GM18526 (cell line): Measurements from ENCODE around the gene CEP152.

Experiments used
- POLR2A ChIP-seq: IDR thresholded peaks from 3 replicates; pipeline ENCODE4 v1.6.1; 2011; ENCODE audit not compliant: insufficient read length; ENCODE audit errors: extremely low read depth

The CEP152 gene

DNA sequence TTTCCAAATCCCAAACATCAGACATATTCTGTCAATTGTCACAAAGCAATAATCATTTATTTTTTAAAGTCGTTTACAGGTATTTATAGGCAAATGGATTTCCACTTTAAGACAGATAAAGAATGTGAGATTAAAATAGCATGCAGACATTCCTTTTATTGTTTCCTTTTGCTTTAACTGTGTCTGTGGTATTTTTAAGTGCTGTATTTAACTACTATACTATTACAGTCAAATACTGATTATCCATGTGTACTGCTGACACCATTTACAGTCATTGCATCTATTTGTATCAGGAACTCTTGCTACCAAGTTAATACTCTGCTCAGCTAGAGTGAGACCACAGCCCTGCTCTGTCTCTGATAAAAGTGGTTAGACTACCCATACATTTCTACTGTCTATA, 12.8 kb upstream of the CEP152 start:
- TF ChIP-seq POLR2A: no peak

DNA sequence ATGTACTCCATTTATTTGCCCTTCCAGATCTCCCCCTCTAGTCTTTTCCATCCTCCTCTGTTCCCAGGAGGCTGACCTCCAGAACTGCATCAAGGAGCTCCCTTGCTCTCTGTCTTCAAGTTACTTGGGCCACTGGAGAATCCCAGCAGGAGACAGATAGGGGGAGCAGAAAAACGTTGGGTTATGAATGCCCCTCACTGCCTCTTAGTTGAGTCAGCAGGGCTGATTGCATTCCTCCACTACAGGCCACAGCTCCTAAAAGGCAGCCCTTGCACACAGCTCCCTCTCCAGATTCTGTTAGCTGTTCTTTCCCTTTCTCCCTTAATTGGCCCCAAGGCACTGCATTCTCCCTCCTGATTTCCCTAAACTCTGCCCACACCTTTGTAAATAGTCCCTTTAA, 12.4 kb upstream of the CEP152 start:
- no peak for TF ChIP-seq POLR2A

DNA sequence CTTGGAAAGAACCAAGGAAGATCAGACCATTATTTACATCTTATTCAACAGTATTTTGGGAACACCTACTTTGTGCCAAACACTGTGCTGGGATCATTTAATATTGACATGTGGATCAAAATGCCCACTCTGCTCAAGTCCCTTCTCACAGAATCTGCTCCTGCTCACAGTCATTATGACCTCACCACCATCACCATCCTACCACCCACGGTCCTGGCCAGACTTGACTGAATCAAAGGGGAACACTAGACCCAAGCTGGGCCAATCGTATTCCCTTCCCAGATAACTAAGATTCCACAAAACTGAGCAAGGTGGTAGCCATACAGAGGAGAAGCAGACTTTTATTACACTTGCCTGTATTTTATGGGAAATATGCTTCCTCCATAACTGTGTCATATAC, 3.4 kb upstream of the CEP152 start:
- no peak for TF ChIP-seq POLR2A

DNA sequence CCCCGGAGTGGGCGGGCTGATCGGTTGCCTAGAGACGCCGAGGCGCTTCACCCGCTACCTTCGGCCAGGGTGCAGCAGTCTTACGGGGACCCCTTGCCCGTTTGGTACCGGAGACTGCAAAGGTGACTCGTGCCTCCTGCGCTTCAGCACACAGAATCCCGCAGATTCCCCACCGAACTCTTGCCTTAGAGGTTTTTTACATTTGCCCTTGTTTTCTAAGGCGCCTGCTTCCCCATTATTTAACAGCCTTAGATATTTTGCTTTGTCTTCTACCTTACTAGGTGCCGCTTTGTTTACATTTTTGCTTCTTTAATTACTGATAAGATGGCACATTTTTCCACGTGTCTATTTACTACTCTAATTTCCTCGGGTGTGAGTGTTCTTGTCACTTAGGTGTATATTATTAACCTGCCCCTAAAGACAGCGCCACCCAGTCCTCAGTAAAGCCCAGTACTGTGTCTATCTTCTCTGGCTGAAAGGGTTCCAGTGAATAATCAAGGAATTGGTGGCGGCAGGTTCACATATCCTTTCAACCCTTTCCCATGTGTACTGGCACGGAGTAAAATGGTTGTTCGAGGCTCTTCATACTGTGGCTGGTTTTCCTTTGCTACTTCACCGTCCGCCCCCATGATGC, 573 bp upstream of the CEP152 start:
- TF ChIP-seq POLR2A: no peak

DNA sequence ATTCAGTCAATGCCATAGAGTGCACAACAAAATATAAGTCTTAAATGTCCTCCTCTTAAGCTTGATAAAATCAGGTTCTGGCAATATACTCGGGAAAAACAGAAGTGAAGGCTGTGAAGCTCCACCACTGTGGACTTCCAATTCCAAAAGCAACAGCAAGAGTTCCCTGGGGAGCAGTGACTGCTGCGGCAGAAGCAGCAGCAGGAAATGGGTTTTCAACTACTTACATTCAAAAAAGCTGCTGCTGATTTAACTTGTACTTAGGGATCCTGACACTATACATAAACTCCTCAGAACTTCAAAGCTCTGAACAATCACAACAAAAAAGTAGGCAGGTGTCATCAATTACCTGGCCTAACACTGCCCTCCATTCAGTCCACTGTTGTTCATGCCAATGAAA, 4.7 kb downstream of the CEP152 start:
- TF ChIP-seq POLR2A: no peak

DNA sequence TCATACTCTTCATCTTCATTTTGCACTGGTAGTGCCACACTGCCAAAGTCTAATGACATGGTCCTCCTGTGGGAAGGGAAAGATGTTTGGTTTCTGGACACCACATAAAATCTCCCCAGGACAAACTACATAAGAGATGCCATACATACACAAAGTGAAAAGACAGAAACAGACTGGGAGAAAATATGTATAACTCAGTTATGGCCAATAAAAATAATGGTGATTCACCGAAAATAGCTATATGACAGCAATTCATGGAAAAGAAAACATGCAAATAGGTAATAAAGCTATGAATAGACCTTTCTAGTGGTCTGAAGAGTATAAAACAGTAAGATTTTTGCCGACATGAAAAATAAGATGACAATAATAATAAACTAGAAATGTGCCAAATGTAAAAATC, 5.3 kb downstream of the CEP152 start:
- no peak for TF ChIP-seq POLR2A

DNA sequence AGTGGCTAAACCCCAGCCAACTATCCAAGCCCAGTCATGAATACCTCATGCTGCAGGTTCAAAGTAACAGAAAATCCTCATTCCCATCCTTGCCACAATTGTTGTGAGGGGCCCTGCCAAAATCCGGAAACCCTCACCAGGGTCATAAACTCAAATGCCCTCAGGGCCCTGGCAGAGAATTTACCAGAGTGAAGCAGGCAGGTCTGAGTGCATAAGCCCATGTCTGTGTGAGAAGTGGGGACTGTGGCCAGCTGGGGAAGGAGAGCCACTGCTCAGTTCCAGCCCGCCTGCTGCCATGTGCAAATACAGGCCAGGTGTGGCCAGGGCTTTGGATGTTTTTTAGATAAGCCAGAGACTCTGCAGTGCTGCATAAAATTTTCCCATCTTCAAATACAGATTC, 7.0 kb downstream of the CEP152 start:
- no peak for TF ChIP-seq POLR2A

DNA sequence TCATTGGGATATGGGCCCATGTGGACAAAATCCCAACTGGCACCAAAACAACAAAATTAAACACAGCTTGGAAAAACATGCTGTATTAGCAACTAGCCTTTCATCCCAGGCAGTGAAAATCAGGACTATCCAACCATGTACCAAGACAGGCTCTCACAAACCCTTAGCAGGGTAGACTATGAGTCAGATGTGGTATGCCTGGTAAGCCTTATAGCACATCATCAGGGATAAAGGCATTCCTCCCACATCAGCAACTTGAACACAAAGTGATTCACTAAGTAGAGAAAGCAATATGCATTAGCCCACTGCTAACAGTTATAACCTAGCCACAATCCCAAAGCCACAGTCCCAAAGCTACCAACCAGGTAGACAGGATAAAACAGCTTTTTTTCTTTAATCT, 8.0 kb downstream of the CEP152 start:
- no peak for TF ChIP-seq POLR2A

DNA sequence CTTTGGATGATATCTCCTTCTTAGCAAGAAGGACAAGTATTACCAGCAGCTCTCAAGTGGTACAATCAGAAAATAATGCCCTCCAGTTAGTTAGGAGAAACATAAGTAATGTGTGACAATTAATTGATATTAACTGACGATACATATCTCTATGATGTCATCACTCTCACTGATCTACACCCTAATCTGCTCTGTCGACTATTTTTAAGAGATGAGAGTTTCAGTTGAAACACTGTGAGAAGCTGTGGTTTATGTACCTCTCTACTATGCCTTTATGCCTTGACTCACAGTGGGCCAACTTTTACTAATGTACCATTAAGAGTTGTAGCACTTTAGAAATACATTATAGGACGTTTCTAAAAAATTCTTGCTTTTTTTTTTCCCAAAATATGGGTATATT, 8.6 kb downstream of the CEP152 start:
- TF ChIP-seq POLR2A: no peak

DNA sequence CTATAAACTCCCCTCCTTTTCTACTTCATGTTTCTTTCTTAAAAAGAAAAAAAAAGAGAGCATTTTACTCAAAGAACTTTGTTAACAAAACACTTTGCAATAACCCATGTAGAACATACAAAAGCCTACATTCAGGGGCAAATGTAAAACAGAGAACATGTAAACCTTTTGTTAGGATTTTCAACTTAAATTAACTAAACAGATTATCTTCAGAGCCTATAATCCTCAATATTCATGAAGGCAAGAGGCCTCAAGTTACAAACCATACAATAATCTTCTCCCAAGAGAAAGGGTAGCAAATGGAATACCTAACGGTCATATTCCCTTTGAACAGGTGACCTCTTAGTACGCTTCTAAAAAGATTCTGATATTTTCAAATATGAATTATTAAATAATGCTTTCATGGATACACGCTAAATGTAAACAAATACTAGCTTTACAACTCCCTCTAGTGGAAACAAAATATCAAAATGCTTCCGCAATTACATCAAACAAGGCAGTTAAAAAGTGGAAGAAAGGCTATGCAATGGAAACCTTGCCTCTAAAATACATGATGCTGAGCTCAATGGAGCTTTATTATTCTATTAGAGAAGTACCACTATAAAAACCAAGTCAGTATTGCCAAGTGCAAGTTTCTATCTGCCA, 9.9 kb downstream of the CEP152 start:
- TF ChIP-seq POLR2A: no peak

DNA sequence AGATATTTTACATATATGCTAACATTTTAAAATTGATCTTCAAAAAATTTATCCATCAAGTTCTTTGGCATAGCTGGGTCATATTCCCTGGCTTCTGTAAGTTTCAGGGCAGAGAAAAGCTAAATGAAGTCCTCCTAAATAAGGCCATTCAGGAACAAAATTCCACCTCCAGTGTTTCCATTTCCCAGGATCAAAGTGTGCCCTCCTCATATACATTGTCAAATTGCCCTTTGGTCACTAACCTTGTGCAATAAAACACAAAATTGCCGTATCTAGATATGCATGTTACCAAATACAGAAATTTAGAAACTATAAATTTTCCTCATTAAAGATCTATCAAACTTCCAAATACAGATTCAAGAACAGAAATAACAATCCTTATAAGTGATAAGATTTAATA, 10.6 kb downstream of the CEP152 start:
- no peak for TF ChIP-seq POLR2A

DNA sequence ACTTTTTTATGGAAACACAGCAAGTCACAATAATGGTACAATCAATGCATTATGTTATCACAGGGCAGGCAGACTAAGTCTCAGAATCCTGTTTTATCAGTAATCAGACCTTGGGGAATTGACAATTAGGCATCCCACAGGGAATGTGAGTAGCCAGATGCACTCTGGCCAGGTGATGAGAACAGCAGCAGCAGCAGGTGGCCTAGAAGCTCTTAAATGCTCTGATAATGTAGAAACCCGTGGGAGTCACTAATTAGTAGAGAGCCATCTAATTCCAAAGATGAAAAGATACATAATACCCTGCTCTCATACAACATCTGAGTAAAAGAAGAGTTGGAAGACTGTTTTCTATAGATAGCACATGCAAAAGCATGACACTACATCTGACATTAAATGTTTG, 12.6 kb downstream of the CEP152 start:
- TF ChIP-seq POLR2A: no peak

DNA sequence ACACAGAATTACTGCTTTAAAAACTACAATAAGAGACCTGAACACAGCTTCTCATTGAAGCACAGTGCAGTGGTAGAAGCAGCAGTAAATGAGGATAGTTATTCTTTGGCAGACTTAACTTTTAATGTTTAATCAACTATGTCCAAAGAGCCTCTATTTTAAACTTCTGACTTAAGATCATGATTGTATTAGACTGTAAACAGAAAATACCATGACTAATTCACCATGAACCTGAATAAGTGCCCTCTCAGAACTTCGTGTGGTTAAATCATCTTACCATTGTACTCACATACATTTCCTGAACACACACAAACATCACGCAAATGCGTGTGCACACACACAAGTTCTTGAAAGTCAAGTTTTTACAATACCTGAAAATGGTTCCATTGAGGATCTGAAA, 13.9 kb downstream of the CEP152 start:
- TF ChIP-seq POLR2A: no peak

DNA sequence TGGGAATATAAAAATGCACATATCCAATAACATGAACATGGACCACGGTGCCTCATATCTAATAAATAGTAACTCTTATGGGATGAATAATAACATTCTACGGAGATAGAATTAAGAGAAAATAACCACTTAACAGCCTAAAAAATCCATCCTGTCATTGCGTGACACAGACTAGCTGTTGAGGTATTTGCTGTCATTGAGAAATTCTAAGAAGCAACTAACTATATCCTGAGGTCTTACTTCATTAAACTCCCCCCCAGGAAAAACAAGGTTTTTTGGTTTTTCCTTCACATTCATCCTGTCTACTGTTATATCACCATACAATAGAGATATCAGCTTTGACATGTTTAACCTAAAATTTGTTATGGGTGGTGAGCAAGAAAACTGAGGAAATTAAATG, 14.3 kb downstream of the CEP152 start:
- TF ChIP-seq POLR2A: no peak

DNA sequence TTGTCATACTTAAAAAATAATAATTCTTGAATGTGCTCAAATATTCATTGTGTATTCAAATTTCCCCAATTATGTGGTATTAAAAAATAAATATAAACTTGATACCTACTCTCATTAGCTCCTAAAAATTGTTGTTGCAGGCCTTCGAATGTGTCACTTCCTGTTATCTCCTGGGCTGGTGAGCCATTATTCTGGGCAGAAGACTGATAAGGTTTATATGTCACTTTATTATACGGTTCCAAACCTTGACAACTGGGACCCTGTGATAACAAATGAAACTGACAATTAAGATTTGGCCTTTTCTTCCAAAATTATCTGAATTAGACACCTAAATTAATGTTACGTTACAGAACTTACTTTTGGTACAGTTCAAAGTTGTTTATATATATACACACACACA, 15.0 kb downstream of the CEP152 start:
- no peak for TF ChIP-seq POLR2A

DNA sequence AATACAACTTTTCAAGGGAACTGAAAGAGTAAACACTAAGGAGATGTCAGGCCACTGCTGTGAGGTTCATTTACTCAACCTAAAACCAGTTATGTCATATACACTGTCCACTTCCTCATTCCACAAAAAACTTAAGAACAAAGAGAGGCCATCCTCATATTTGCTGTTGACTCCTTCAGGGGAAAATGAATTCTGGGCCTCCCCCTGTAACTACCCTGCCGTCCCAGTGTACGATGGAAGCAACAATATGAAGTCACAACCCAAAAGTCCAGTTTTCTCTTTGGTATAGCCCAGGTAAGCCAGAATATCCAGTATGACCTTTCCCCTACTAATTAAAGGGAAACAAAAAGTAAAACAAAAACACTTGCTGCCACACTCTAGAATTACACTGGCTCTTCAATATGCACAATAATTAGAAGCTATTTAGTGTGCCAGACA, 16.2 kb downstream of the CEP152 start:
- no peak for TF ChIP-seq POLR2A

DNA sequence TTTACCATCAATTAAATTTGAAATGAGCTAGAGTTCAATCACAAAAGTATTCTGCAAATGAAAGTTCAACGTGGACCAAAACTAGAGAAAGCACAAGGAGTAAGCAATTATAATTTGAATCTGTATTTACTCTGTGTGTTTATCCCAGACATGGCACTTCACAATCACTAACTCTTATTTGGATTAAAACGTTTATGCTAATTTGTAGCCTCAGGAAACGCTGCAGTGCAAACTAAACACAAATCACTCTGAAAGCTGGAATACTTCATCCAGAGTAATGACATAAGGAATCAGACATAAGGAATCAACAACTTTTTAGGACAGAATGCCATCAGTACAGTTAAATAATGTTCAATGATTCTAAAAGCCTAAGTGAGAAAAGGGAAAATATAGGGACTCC, 18.5 kb downstream of the CEP152 start:
- TF ChIP-seq POLR2A: no peak
